Medulla oblongata (tissue), 1 donor: ENCODE data around the gene KCNJ4.
A peak's percentile ranks its signal among the peaks of the same experiment; 100 is the strongest.
"Not testable (repeated sequence)": the region's sequence is repeated elsewhere in the genome, so short reads cannot be mapped to it uniquely, and the experiment has no call there.

Experiments used
- DNase-seq: peaks from one replicate; pipeline ENCODE4 v3.0.0-alpha.2; 2015; ENCODE audit errors: extremely low spot score

Gene KCNJ4

GRCh38 chr22:38413085-38414008, 41.7 kb downstream of the KCNJ4 start:
- DNase-seq, result no peak

- no peak for DNase-seq
Measured at GRCh38 chr22:38412435-38413084, 42.4 kb downstream of the KCNJ4 start.

- no peak for DNase-seq
Measured at GRCh38 chr22:38411016-38411415, 44.0 kb downstream of the KCNJ4 start.

- not testable (repeated sequence) for DNase-seq
Measured at GRCh38 chr22:38409916-38410315, 45.1 kb downstream of the KCNJ4 start.

GRCh38 chr22:38406617-38407016, 48.4 kb downstream of the KCNJ4 start:
- no peak for DNase-seq

- no peak for DNase-seq
Measured at GRCh38 chr22:38404419-38404818, 50.6 kb downstream of the KCNJ4 start.

GRCh38 chr22:38403812-38404211, 51.2 kb downstream of the KCNJ4 start:
- DNase-seq, result no peak

GRCh38 chr22:38402204-38402603, 52.8 kb downstream of the KCNJ4 start:
- DNase-seq, result no peak

- no peak for DNase-seq
Measured at GRCh38 chr22:38401336-38402084, 53.5 kb downstream of the KCNJ4 start.

GRCh38 chr22:38400256-38400655, 54.7 kb downstream of the KCNJ4 start:
- not testable (repeated sequence) for DNase-seq

GRCh38 chr22:38398609-38399461, 56.2 kb downstream of the KCNJ4 start:
- DNase-seq, result peak; percentile 78

- peak; percentile 42 for DNase-seq
Measured at GRCh38 chr22:38398181-38398608, 56.8 kb downstream of the KCNJ4 start.

GRCh38 chr22:38397189-38398085, 57.6 kb downstream of the KCNJ4 start:
- peak; percentile 40 for DNase-seq

GRCh38 chr22:38396440-38397069, 58.4 kb downstream of the KCNJ4 start:
- not testable (repeated sequence) for DNase-seq

- DNase-seq, result not testable (repeated sequence)
Measured at GRCh38 chr22:38395944-38396343, 59.1 kb downstream of the KCNJ4 start.

GRCh38 chr22:38394929-38395624, 59.9 kb downstream of the KCNJ4 start:
- DNase-seq, result not testable (repeated sequence)

GRCh38 chr22:38389428-38389818, 65.6 kb downstream of the KCNJ4 start:
- DNase-seq, result not testable (repeated sequence)

GRCh38 chr22:38388506-38389427, 66.2 kb downstream of the KCNJ4 start:
- DNase-seq, result peak; percentile 64
